ACC112 (cell line): ENCODE results near the gene RPP30.
"Not testable (repeated sequence)": the region's sequence is repeated elsewhere in the genome, so short reads cannot be mapped to it uniquely, and the experiment has no call there.

Experiments
- H2AFZ ChIP-seq: fragments of 200-600 bp; sonication (generic); one replicate; pipeline ENCODE4 v1.6.0; 2017; ENCODE audit warnings: antibody characterized with exemption, low read length; ENCODE audit not compliant: unreplicated experiment
- H3K27ac ChIP-seq: fragments of 200-600 bp; sonication (generic); 2 replicates; pipeline ENCODE4 v1.5.1; 2014; ENCODE audit warnings: low read depth, mild to moderate bottlenecking, antibody characterized with exemption, low read length, moderate library complexity
- H3K27me3 ChIP-seq: fragments of 200-600 bp; sonication (generic); 2 replicates; pipeline ENCODE4 v1.6.1; 2014; ENCODE audit warnings: mild to moderate bottlenecking, antibody characterized with exemption, low read length, moderate library complexity, mixed read lengths; ENCODE audit not compliant: insufficient read depth
- H3K36me3 ChIP-seq: fragments of 200-600 bp; sonication (generic); 2 replicates; pipeline ENCODE4 v1.6.1; 2016; ENCODE audit warnings: mild to moderate bottlenecking, antibody characterized with exemption, low read length, moderate library complexity, mixed read lengths; ENCODE audit not compliant: insufficient read depth
- H3K4me1 ChIP-seq: fragments of 200-600 bp; sonication (generic); one replicate; pipeline ENCODE4 v1.6.1; 2016; ENCODE audit warnings: low read length, mixed read lengths; ENCODE audit not compliant: insufficient read depth, unreplicated experiment, control insufficient read depth
- H3K4me3 ChIP-seq: fragments of 200-600 bp; sonication (generic); 2 replicates; pipeline ENCODE4 v1.5.1; 2014; ENCODE audit warnings: mild to moderate bottlenecking, low read depth, low read length
- H3K79me2 ChIP-seq: fragments of 200-600 bp; sonication (generic); one replicate; pipeline ENCODE4 v1.6.0; 2016; ENCODE audit warnings: low read length; ENCODE audit not compliant: control insufficient read depth, unreplicated experiment, insufficient read depth

The RPP30 gene

DNA sequence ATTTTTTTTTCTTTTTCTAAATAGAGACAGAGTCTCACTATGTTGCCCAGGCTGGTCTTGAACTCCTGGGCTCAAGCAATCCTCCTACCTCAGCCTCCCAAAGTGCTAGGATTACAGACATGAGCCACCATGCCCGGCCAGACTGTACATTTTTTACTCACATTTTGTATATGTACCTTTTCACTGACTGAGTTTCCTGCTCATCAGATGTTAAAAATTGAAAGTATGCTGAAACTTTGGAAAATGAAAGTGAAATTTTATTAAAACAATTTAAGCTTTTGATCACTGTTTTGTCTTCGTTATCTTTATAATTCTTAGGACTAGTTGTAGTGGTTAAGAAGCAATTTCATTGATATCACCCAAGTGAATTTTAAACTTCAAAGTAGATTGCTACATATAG is 25.1 kb downstream of the RPP30 start:
- not testable (repeated sequence) for H3K4me3 ChIP-seq, H3K27me3 ChIP-seq, H3K4me1 ChIP-seq, H2AFZ ChIP-seq, H3K79me2 ChIP-seq, H3K27ac ChIP-seq
- peaks cover 34% of the 10 kb centered on the region for H3K36me3 ChIP-seq

DNA sequence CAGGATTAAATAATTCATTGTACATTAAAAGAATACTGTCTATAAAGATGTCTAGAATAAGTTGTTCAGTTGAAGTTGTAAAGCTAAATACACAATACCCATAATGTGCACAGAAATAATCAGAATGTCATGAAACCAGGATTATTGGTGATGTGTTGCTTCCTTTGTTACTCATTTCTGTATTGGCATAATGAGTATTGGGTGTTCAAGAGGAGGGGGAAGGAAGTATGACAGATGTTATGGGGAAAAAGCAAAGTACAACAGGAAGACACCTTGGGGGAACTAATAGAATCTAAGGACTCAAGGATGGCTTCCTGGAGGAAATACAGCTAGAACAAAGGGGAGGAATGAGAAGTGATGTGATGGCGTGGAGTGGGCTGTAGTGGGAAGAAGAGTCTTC is 34.2 kb downstream of the RPP30 start:
- no peak overlapping the region for H2AFZ ChIP-seq
- H3K4me3 ChIP-seq = no peak overlapping the region
- no peaks in the 10 kb centered on the region for H3K27me3 ChIP-seq
- no peaks in the 10 kb centered on the region for H3K4me1 ChIP-seq
- H3K27ac ChIP-seq = no peak overlapping the region
- H3K79me2 ChIP-seq = no peaks in the 10 kb centered on the region
- H3K36me3 ChIP-seq = peaks cover 11% of the 10 kb centered on the region

DNA sequence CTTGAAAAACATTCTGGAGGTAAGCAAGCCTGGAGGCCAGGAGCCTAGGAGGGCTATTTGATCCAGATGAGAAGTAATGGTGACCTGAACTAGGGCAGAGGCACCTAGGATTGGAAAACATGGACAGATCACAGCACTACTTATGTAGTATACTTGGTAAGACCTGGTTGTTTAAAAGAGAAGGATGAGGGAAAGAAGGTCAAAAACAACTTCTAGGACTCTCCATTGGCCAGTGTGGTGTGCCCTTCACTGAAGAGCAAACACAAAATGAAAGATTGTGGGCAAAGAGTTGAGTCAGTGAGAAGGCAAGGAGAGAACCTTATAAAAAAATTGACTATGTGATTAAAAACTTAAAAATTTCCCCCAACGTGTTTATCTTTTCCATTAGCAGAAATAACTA is 34.8 kb downstream of the RPP30 start:
- Histone ChIP-seq H3K27me3 (no peaks in the 10 kb centered on the region), H3K4me1 (no peaks in the 10 kb centered on the region), H3K27ac (no peak overlapping the region), H2AFZ (no peak overlapping the region), H3K36me3 (peaks cover 11% of the 10 kb centered on the region), H3K4me3 (no peak overlapping the region), H3K79me2 (no peaks in the 10 kb centered on the region)

DNA sequence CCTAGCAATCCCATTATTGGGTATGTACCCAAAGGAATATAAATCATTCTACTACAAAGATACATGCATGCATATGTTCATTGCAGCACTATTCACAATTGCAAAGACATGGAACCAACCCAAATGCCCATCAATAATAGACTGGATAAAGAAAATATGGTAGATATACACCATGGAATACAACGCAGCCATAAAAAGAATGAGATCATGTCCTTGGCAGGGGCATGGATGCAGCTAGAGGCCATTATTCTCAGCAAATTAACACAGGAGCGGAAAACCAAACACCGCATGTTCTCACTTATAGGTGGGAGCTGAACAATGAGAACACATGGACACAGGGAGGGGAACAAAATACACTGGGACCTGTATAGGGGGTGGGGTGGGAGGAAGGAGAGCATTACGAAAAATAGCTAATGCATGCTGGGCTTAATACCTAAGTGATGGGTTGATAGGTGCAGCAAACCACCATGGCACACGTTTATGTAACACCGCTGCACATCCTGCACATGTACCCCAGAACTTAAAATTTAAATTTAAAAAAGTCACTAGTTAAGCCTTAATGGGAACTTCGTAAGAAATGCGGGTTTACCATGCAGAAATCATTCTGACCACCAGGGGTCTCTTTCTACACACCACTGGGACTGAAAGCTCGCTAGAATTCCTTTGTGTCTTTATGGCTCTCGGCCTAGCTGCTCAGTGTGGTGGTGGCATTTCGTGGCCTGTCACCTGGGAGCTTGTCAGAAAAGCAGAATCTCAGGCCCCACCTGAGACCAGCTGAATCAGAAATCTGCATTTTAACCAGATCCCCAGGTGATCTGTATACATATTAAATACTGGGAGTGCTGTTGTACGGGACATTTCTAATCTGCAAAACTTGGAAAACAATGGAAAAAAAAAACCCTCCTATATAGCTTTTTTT is 39.6 kb downstream of the RPP30 start:
- Histone ChIP-seq H3K4me1 (peaks cover 16% of the 10 kb centered on the region), H2AFZ (no peak overlapping the region), H3K27me3 (no peaks in the 10 kb centered on the region), H3K4me3 (no peak overlapping the region), H3K79me2 (no peaks in the 10 kb centered on the region), H3K27ac (peak overlapping the region; percentile 71), H3K36me3 (peaks cover 14% of the 10 kb centered on the region)

DNA sequence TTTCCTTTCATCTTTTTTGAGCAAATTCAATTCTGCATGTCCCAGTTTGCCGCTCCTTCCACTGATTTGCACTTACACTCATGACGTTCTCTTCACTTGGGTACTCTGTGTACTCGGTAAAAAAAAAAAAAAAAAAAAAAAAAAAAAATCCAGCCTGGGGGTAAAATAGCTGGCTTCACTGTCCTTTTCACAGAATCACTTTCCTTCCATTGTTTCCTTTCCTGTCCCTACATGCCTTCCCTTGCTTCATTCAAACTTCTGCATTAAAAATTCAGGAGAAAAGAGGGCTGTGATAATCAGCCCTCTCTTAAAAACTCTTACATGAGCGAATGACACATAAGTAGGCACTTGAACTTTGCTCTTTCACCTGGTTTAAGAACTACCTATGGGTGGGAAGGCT is 40.4 kb downstream of the RPP30 start:
- Histone ChIP-seq H3K79me2 (peaks cover 2% of the 10 kb centered on the region), H2AFZ (no peak overlapping the region), H3K4me1 (peaks cover 24% of the 10 kb centered on the region), H3K36me3 (peaks cover 22% of the 10 kb centered on the region), H3K27ac (peak overlapping the region; percentile 71), H3K4me3 (no peak overlapping the region), H3K27me3 (no peaks in the 10 kb centered on the region)

DNA sequence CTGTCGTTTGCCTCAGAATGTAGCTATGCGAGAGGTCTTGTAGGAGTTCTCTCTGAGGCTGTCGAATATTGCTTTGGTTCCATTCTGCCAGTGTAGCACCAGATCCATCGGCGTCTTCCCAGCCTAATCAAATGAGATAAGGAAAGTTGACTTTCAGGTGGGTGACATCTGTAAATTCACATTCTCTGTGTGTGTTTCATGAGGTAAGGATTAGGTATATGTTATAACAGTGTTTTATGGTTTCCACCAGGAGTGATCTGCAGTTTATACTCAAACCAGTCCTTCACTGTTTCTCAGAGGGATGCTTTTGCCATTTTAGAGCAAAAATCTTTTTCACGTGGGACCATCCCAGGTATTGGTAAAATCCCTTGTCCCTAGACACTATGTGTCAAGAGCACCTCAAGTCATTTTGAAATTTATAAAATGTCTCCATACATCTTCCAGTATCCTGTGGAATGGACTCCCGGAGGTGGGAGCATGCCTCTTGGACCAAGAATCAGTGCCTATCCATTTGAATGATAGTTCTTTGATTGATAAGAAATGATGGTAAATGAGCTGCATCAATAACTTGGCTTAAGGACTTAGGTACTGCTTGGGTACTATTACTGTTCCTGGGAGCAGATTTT is 41.2 kb downstream of the RPP30 start:
- Histone ChIP-seq H2AFZ (no peak overlapping the region), H3K4me1 (peaks cover 32% of the 10 kb centered on the region), H3K27me3 (no peaks in the 10 kb centered on the region), H3K79me2 (peaks cover 2% of the 10 kb centered on the region), H3K36me3 (peaks cover 30% of the 10 kb centered on the region), H3K27ac (peak overlapping the region; percentile 71), H3K4me3 (no peak overlapping the region)

DNA sequence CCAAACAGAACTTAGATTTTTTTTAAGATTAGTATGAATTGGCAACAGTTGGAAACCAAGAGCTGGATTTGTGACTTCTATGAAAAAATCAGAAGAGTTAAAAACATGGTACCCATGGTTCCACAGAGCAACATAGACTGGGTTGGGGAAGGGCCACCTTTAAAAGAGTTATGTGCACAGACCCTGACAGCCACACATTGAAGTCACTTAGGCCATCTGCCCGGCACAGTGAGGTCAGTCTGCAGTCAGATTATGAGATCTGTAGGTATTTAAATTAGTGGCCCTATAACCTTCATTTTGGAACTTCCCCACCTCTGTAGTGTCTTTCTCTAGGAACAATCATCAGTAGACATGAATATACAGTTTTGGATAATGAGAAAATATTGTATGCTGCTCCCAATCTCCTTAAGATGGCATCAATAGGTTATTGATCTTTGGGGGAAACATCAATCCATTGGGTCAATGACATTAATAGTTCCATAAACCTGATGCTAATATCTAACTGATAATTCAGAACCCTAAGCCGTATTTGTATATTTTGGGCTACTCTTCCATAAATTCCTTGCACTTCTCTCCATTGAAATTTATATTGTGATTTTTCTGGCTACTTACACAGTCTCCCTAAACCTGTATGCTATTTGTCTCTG is 42.1 kb downstream of the RPP30 start:
- H3K4me1 ChIP-seq = peaks cover 41% of the 10 kb centered on the region

DNA sequence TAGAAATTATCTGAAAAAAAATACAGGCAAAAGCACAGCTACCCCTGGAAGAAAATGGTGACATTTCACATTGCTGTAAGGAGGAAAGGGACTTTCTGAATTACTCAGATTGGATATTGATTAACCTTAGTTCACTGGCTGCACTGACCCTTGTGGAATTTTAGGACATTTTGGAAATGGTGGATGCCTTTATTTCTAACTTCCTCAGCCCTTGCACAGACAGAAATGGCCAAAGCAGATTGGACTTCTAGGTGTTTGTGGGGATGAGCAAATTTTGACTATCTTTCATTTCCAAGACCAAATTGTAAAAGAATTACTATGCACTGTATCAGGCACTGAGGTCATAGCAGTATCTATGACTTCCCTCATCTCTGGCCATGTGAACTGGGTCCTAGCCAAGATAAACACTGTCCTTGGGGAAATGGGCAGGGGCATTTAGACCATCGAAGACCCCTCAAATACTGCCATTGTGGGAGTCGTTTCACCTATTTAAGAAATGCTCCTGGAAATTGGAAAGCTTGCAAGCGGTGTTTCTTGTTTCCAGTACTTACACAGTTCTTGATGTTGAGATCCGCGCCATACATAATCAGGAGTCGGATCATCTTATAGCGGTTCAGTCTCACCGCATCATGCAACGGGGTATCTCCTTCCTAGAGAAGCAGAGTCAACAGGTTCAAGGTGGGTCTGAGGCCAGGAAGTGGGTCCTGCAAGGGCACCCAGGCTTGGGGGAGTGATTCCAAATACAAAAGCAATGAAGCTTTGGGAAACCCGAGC is 43.4 kb downstream of the RPP30 start:
- peak overlapping the region; percentile 60 for H3K27ac ChIP-seq
- H3K4me1 ChIP-seq = peaks cover 50% of the 10 kb centered on the region
- H3K36me3 ChIP-seq = peaks cover 37% of the 10 kb centered on the region
- H3K27me3 ChIP-seq = no peaks in the 10 kb centered on the region
- no peak overlapping the region for H2AFZ ChIP-seq
- H3K79me2 ChIP-seq = peaks cover 24% of the 10 kb centered on the region
- H3K4me3 ChIP-seq = 0 out of 2 replicates have a peak overlapping the region, but pooled peaks have one; percentile 3

More for the DNA sequence above, 42.1 kb downstream of the RPP30 start:
- H3K27me3 ChIP-seq = no peaks in the 10 kb centered on the region
- peak overlapping the region; percentile 60 for H3K27ac ChIP-seq
- H3K36me3 ChIP-seq = peaks cover 37% of the 10 kb centered on the region
- H3K4me3 ChIP-seq = no peak overlapping the region
- no peak overlapping the region for H2AFZ ChIP-seq
- peaks cover 11% of the 10 kb centered on the region for H3K79me2 ChIP-seq

DNA sequence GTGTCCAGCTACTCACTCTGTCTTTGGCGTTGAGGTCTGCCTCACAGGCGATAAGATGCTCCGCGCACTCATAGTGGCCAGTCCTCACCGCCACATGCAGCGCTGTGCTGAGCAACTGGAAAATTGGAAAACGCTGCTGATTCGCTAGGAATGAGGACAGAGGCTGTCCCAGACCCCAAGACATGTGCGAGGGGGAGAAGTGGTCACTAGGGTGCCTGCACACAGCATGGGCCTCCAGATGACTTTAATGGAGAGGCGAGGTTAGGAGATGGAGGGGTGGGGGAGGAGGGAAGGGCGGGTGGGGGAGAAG is 43.9 kb downstream of the RPP30 start:
- Histone ChIP-seq H3K79me2 (peaks cover 29% of the 10 kb centered on the region), H3K4me3 (no peak overlapping the region), H3K36me3 (peaks cover 42% of the 10 kb centered on the region), H3K4me1 (peaks cover 55% of the 10 kb centered on the region), H3K27ac (0 out of 2 replicates have a peak overlapping the region, but pooled peaks have one; percentile 60), H3K27me3 (no peaks in the 10 kb centered on the region), H2AFZ (no peak overlapping the region)
